Measurements from ENCODE around the gene NUCKS1. TPM values are rescaled to one million over a fixed set of nuclear protein-coding genes. Genes with fewer than 3 reads are reported as not detected.

Gene NUCKS1
- total RNA-seq, 1 donor from 2014 or later, result 124 TPM

DNA sequence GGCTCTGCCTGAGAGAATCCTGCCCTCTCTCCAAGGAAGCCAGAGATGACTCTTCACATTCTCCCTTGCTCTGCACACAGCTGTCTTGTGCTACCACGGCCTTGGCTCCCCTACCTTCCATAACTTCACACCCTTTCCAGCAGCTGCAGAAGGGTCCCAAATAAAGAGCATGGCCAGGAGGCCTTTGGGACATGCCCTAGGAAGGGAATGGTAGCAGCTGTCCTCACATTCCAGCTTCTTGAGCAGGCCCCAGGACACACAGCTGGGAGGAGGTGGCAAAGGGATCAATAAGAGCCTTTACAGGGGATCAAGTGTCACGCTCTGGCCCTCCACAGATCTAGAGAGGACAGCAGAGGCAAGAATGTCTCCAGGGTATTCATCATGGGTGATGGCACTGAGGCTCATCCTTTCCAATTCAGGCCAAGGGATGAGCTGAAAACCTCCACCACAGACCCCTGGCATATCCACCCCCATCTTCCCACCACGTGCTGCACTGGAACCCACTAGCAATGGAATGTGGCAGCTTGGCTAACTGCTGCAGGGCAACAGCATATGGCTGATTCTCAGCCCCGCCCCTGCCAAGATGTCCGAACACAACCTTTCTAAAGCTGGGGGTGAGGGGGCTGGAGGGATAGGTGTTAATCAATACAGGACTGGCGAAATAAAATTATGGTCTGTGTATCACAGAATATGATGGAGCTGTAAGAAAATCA lies 43.1 kb upstream of the NUCKS1 start:
- peaks cover 13% of the 10 kb centered on the region for H3K4me1 Mint-ChIP-seq (ENCODE audit: low read depth, unreplicated experiment)
- H3K27me3 Mint-ChIP-seq (ENCODE audit: unreplicated experiment), result no peaks in the 10 kb centered on the region
- H3K27ac Mint-ChIP-seq (ENCODE audit: unreplicated experiment), result no peak overlapping the region
- TF ChIP-seq, protein P1, sequence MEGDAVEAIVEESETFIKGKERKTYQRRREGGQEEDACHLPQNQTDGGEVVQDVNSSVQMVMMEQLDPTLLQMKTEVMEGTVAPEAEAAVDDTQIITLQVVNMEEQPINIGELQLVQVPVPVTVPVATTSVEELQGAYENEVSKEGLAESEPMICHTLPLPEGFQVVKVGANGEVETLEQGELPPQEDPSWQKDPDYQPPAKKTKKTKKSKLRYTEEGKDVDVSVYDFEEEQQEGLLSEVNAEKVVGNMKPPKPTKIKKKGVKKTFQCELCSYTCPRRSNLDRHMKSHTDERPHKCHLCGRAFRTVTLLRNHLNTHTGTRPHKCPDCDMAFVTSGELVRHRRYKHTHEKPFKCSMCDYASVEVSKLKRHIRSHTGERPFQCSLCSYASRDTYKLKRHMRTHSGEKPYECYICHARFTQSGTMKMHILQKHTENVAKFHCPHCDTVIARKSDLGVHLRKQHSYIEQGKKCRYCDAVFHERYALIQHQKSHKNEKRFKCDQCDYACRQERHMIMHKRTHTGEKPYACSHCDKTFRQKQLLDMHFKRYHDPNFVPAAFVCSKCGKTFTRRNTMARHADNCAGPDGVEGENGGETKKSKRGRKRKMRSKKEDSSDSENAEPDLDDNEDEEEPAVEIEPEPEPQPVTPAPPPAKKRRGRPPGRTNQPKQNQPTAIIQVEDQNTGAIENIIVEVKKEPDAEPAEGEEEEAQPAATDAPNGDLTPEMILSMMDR (IDR thresholded peaks at IDR 0.05; ENCODE audit: partially characterized antibody, unreplicated experiment), result no peak
- DNase-seq, result peak; percentile 38
- no peaks in the 10 kb centered on the region for H3K36me3 Mint-ChIP-seq (ENCODE audit: unreplicated experiment)
- H3K4me3 Mint-ChIP-seq (ENCODE audit: unreplicated experiment), result no peak overlapping the region
- no peaks in the 10 kb centered on the region for H3K9me3 Mint-ChIP-seq (ENCODE audit: unreplicated experiment)

DNA sequence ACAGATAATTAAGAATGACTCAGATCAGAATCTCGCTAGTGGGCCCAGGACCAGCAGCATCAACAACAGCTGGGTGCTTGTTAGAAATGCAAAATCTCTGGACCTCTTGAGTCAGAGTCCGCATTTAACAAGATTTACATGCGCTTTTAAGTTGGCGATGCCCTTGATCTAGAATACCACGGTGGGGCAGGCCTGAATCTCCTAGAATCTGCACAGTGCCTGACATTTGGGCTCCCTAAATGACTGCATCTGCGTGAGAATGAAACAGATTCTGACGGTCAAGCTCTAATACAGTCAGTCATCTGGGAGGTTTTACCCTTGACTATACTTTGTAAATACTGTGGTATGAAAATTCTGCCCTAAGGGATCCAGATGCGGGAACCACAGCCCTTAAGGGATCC lies 42.5 kb upstream of the NUCKS1 start:
- Mint-ChIP-seq H3K4me1 (ENCODE audit: low read depth, unreplicated experiment) (peaks cover 13% of the 10 kb centered on the region), H3K27ac (ENCODE audit: unreplicated experiment) (no peak overlapping the region), H3K27me3 (ENCODE audit: unreplicated experiment) (no peaks in the 10 kb centered on the region), H3K9me3 (ENCODE audit: unreplicated experiment) (no peaks in the 10 kb centered on the region), H3K36me3 (ENCODE audit: unreplicated experiment) (no peaks in the 10 kb centered on the region), H3K4me3 (ENCODE audit: unreplicated experiment) (no peak overlapping the region)
- TF ChIP-seq, protein P1 (IDR thresholded peaks at IDR 0.05; ENCODE audit: partially characterized antibody, unreplicated experiment), result no peak
- no peak for DNase-seq

DNA sequence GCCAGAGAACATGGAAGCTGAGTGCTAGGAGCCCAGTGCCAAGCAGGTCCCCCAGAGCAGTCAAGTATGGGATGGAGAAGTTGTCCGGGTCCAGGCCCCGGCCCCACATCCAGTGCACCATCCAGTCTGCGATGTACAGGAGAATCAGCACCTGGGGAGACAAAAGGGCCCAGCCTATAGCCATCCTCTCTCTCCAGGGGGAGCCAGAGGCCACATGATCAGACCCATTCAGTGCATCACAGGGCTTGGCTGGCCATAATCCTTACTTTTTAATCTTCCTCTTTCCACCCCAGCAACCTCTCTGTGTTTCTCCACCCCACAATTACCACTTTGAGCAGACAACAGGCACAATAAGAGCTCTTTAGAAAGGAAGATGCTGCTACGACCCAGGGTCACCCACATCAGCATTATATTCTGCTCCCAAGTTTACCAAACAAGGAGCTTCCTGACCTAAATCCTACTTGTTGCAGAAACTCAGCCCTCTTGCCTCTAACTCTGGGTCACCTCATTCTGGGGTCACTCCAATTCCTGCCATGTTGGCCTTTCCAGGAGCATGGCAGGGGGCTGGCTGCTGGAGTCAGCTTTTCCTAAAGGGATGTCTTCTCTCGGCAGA lies 41.7 kb upstream of the NUCKS1 start:
- Mint-ChIP-seq H3K9me3 (ENCODE audit: unreplicated experiment) (no peaks in the 10 kb centered on the region), H3K4me3 (ENCODE audit: unreplicated experiment) (no peak overlapping the region), H3K36me3 (ENCODE audit: unreplicated experiment) (no peaks in the 10 kb centered on the region), H3K27ac (ENCODE audit: unreplicated experiment) (no peak overlapping the region), H3K27me3 (ENCODE audit: unreplicated experiment) (no peaks in the 10 kb centered on the region), H3K4me1 (ENCODE audit: low read depth, unreplicated experiment) (peaks cover 13% of the 10 kb centered on the region)
- TF ChIP-seq, protein P1 (IDR thresholded peaks at IDR 0.05; ENCODE audit: partially characterized antibody, unreplicated experiment), result peak; percentile 57
- DNase-seq, result peak; percentile 70

DNA sequence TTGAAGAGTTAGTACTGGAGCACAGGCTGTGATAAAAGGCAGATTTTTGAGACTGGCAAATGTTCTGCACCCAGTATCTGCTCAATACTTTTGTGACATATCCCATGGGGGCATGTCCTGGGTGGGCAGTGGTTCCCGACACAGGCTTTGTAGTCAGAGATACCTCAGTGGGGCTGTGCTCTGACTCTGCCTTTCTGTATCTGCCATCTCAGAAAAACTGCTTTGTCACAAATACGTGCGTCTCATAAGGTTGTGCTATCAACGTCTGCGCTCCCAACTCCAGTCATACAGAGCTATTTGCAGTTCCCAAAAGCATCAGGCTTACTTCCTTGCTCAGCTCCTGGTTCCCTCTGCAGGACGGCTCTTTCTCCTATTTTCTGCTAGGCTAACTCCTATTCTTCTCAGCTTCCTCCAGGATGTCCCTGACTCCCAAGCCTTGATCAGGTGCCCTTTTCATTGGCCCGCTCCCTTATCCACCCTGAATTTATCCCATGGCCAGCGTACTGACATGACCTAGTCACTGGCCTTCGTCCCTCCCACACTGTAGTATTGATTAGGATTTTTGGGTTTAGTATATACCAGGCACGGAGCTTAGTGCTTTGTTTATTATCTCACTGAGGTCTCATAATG lies 37.4 kb upstream of the NUCKS1 start:
- H3K27ac Mint-ChIP-seq (ENCODE audit: unreplicated experiment), result no peak overlapping the region
- no peak for DNase-seq
- no peaks in the 10 kb centered on the region for H3K9me3 Mint-ChIP-seq (ENCODE audit: unreplicated experiment)
- peaks cover 2% of the 10 kb centered on the region for H3K27me3 Mint-ChIP-seq (ENCODE audit: unreplicated experiment)
- TF ChIP-seq, protein P1 (IDR thresholded peaks at IDR 0.05; ENCODE audit: partially characterized antibody, unreplicated experiment), result no peak
- H3K4me3 Mint-ChIP-seq (ENCODE audit: unreplicated experiment), result no peak overlapping the region
- H3K36me3 Mint-ChIP-seq (ENCODE audit: unreplicated experiment), result no peaks in the 10 kb centered on the region
- H3K4me1 Mint-ChIP-seq (ENCODE audit: low read depth, unreplicated experiment), result peaks cover 2% of the 10 kb centered on the region

DNA sequence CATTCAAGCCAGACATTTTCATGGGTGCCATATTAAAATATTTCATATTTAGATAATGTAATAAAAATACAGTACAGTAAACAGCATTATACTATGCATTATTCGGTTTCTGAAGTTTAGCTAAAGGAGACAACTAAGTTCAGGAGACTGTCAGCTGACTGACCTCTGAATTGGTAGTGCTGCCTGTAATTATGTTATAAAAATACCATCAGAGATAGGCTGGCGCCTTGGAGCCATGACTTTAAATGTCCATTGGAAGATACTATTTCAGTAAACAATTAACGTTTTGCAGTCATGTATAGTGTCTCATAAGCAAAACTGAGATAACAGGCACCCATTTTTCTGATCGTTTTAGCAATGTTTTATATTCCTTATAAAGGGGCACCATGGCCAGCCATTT lies 36.6 kb upstream of the NUCKS1 start:
- Mint-ChIP-seq H3K4me3 (ENCODE audit: unreplicated experiment) (no peak overlapping the region), H3K27me3 (ENCODE audit: unreplicated experiment) (peaks cover 2% of the 10 kb centered on the region), H3K36me3 (ENCODE audit: unreplicated experiment) (no peaks in the 10 kb centered on the region), H3K9me3 (ENCODE audit: unreplicated experiment) (no peaks in the 10 kb centered on the region), H3K4me1 (ENCODE audit: low read depth, unreplicated experiment) (peaks cover under 1% of the 10 kb centered on the region), H3K27ac (ENCODE audit: unreplicated experiment) (no peak overlapping the region)
- TF ChIP-seq, protein P1 (IDR thresholded peaks at IDR 0.05; ENCODE audit: partially characterized antibody, unreplicated experiment), result no peak
- DNase-seq, result no peak
